Astrocyte (in vitro differentiated cells and primary cell): ENCODE data around the gene AP3B1. TPM values are rescaled to one million over a fixed set of nuclear protein-coding genes. Genes with fewer than 3 reads are reported as not detected.

Source experiments
- DNase-seq: peaks from one replicate; pipeline ENCODE4 v3.0.0-alpha.2; 2010; ENCODE audit warnings: low read depth
- FAIRE-seq: peaks from 2 replicates; lab custom pipeline; 2011; peaks lifted over from hg19 to GRCh38; lab: Jason Lieb, UNC
- H2AFZ ChIP-seq: 2 replicates; pipeline ENCODE4 v1.6.0; 2012; ENCODE audit warnings: low read depth, low read length, inconsistent platforms
- H3K27ac ChIP-seq: 2 replicates; pipeline ENCODE4 v1.5.1; 2011; ENCODE audit warnings: low read depth, low read length, inconsistent platforms
- H3K27me3 ChIP-seq: 2 replicates; pipeline ENCODE4 v1.6.0; 2011; ENCODE audit warnings: low read length, inconsistent platforms; ENCODE audit not compliant: insufficient read depth
- H3K36me3 ChIP-seq: 2 replicates; pipeline ENCODE4 v1.5.1; 2011; ENCODE audit warnings: low read length, inconsistent platforms; ENCODE audit not compliant: insufficient read depth
- H3K4me1 ChIP-seq: 2 replicates; pipeline ENCODE4 v1.5.1; 2011; ENCODE audit warnings: low read length, inconsistent platforms; ENCODE audit not compliant: insufficient read depth
- H3K4me2 ChIP-seq: 2 replicates; pipeline ENCODE4 v1.6.0; 2012; ENCODE audit warnings: low read length, inconsistent platforms
- H3K4me3 ChIP-seq: 2 replicates; pipeline ENCODE4 v1.5.1; 2011; ENCODE audit warnings: low read depth, mild to moderate bottlenecking, low read length, inconsistent platforms; ENCODE audit not compliant: insufficient read depth
- H3K79me2 ChIP-seq: 2 replicates; pipeline ENCODE4 v1.6.0; 2012; ENCODE audit warnings: mild to moderate bottlenecking, low read length, inconsistent platforms; ENCODE audit not compliant: insufficient read depth
- H3K9ac ChIP-seq: 2 replicates; pipeline ENCODE4 v1.6.0; 2012; ENCODE audit warnings: mild to moderate bottlenecking, low read length, inconsistent platforms
- H3K9me3 ChIP-seq: 2 replicates; pipeline ENCODE4 v1.5.1; 2012; ENCODE audit warnings: low read depth, mild to moderate bottlenecking, low read length, inconsistent platforms; ENCODE audit not compliant: insufficient read depth
- H4K20me1 ChIP-seq: 2 replicates; pipeline ENCODE4 v1.6.0; 2012; ENCODE audit warnings: low read length, inconsistent platforms; ENCODE audit not compliant: insufficient read depth
- H3K27ac Mint-ChIP-seq: one replicate; pipeline ENCODE4 v1.8.0; 2021; ENCODE audit warnings: mild to moderate bottlenecking, mixed read lengths; ENCODE audit not compliant: unreplicated experiment
- H3K27me3 Mint-ChIP-seq: one replicate; pipeline ENCODE4 v1.8.0; 2021; ENCODE audit warnings: low read depth, mixed read lengths; ENCODE audit not compliant: unreplicated experiment
- H3K36me3 Mint-ChIP-seq: one replicate; pipeline ENCODE4 v1.8.0; 2021; ENCODE audit warnings: low read depth, mixed read lengths; ENCODE audit not compliant: unreplicated experiment
- H3K4me1 Mint-ChIP-seq: one replicate; pipeline ENCODE4 v1.8.0; 2021; ENCODE audit warnings: low read depth, mixed read lengths; ENCODE audit not compliant: unreplicated experiment
- H3K4me3 Mint-ChIP-seq: one replicate; pipeline ENCODE4 v1.8.0; 2021; ENCODE audit warnings: mild to moderate bottlenecking, moderate library complexity, mixed read lengths; ENCODE audit not compliant: unreplicated experiment
- H3K9me3 Mint-ChIP-seq: one replicate; pipeline ENCODE4 v1.8.0; 2021; ENCODE audit warnings: mild to moderate bottlenecking, mixed read lengths; ENCODE audit not compliant: unreplicated experiment
- EZH2 ChIP-seq: IDR thresholded peaks from 2 replicates; pipeline ENCODE4 v1.6.1; 2012; ENCODE audit warnings: mild to moderate bottlenecking, low read length, inconsistent platforms; ENCODE audit not compliant: insufficient read depth
- total RNA-seq: library from RNA; stranded (reverse); gene quantifications from 2 replicates; pipeline ENCODE4 v1.2.1, GENCODE V29; 2021
- TF ChIP-seq, protein P1 (sequence below): IDR thresholded peaks from 2 replicates; pipeline ENCODE4 v1.5.1; 2011; ENCODE audit warnings: low read depth, mild to moderate bottlenecking, inconsistent platforms, low read length, moderate library complexity; ENCODE audit not compliant: insufficient read depth

The AP3B1 gene
- total RNA-seq, 1 donor from 2014 or later = 64.8 TPM

- DNase-seq (no peak), FAIRE-seq (no peak)
- TF ChIP-seq, protein P1, sequence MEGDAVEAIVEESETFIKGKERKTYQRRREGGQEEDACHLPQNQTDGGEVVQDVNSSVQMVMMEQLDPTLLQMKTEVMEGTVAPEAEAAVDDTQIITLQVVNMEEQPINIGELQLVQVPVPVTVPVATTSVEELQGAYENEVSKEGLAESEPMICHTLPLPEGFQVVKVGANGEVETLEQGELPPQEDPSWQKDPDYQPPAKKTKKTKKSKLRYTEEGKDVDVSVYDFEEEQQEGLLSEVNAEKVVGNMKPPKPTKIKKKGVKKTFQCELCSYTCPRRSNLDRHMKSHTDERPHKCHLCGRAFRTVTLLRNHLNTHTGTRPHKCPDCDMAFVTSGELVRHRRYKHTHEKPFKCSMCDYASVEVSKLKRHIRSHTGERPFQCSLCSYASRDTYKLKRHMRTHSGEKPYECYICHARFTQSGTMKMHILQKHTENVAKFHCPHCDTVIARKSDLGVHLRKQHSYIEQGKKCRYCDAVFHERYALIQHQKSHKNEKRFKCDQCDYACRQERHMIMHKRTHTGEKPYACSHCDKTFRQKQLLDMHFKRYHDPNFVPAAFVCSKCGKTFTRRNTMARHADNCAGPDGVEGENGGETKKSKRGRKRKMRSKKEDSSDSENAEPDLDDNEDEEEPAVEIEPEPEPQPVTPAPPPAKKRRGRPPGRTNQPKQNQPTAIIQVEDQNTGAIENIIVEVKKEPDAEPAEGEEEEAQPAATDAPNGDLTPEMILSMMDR = no peak
- no peak for TF ChIP-seq EZH2
- Histone ChIP-seq H3K27ac (no peak overlapping the region), H3K79me2 (no peaks in the 10 kb centered on the region), H3K27me3 (no peaks in the 10 kb centered on the region), H3K9me3 (no peaks in the 10 kb centered on the region), H3K4me3 (no peak overlapping the region), H4K20me1 (no peaks in the 10 kb centered on the region), H3K9ac (no peak overlapping the region), H3K36me3 (peaks cover 2% of the 10 kb centered on the region), H2AFZ (no peak overlapping the region), H3K4me2 (no peak overlapping the region), H3K4me1 (no peaks in the 10 kb centered on the region)
- Mint-ChIP-seq H3K36me3 (peaks cover 4% of the 10 kb centered on the region), H3K9me3 (no peaks in the 10 kb centered on the region), H3K4me1 (no peaks in the 10 kb centered on the region), H3K27me3 (no peaks in the 10 kb centered on the region), H3K4me3 (no peak overlapping the region), H3K27ac (no peak overlapping the region)
Measured at GRCh38 chr5:78109891-78110324, 184.6 kb downstream of the AP3B1 start.

DNA sequence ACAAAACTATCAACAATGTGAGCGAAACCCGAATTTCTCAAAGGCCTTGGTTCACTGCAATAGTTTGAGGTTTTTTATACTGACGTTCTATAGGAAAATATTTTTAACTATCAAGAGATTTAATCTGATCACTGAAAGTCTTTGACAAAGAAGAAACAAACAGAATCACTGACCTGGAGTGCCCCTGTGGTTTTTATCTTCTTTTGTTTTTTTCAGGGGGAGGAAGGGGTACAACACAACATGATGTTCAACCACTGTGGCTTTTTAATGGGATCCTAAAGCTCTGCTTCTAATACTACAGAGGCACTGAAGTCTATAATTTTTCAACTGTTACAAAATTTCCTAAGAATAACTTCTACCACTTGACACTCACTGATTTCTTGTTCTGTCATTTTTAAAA lies 185.9 kb downstream of the AP3B1 start:
- no peaks in the 10 kb centered on the region for H3K4me1 Mint-ChIP-seq
- H3K27ac Mint-ChIP-seq = no peak overlapping the region
- no peaks in the 10 kb centered on the region for H3K4me1 ChIP-seq
- TF ChIP-seq, protein P1 = no peak
- no peak for TF ChIP-seq EZH2
- H4K20me1 ChIP-seq = no peaks in the 10 kb centered on the region
- no peak overlapping the region for H3K27ac ChIP-seq
- no peak overlapping the region for H3K4me3 Mint-ChIP-seq
- FAIRE-seq = no peak
- H3K9me3 ChIP-seq = no peaks in the 10 kb centered on the region
- H3K4me2 ChIP-seq = no peak overlapping the region
- no peak overlapping the region for H3K9ac ChIP-seq
- no peak for DNase-seq
- no peak overlapping the region for H3K4me3 ChIP-seq
- no peak overlapping the region for H2AFZ ChIP-seq
- H3K9me3 Mint-ChIP-seq = no peaks in the 10 kb centered on the region
- no peaks in the 10 kb centered on the region for H3K36me3 ChIP-seq
- no peaks in the 10 kb centered on the region for H3K27me3 ChIP-seq
- H3K79me2 ChIP-seq = no peaks in the 10 kb centered on the region
- H3K36me3 Mint-ChIP-seq = peaks cover 4% of the 10 kb centered on the region
- no peaks in the 10 kb centered on the region for H3K27me3 Mint-ChIP-seq

GRCh38 chr5:78103232-78103918 lies 191.1 kb downstream of the AP3B1 start:
- H3K4me3 ChIP-seq = no peak overlapping the region

More at GRCh38 chr5:78103232-78103918, 191.1 kb downstream of the AP3B1 start:
- H3K27ac Mint-ChIP-seq = no peak overlapping the region
- no peak for FAIRE-seq
- no peaks in the 10 kb centered on the region for H3K27me3 Mint-ChIP-seq
- no peak overlapping the region for H2AFZ ChIP-seq
- no peak overlapping the region for H3K27ac ChIP-seq
- no peak for TF ChIP-seq EZH2
- TF ChIP-seq, protein P1 = no peak
- H3K4me2 ChIP-seq = no peak overlapping the region
- peaks cover 16% of the 10 kb centered on the region for H3K36me3 Mint-ChIP-seq
- H3K27me3 ChIP-seq = no peaks in the 10 kb centered on the region
- H4K20me1 ChIP-seq = no peaks in the 10 kb centered on the region
- DNase-seq = no peak
- H3K4me3 Mint-ChIP-seq = no peak overlapping the region
- peaks cover 4% of the 10 kb centered on the region for H3K4me1 Mint-ChIP-seq
- no peaks in the 10 kb centered on the region for H3K9me3 Mint-ChIP-seq
- H3K79me2 ChIP-seq = no peaks in the 10 kb centered on the region
- H3K4me1 ChIP-seq = no peaks in the 10 kb centered on the region
- H3K9ac ChIP-seq = no peak overlapping the region
- no peaks in the 10 kb centered on the region for H3K9me3 ChIP-seq
- peaks cover 3% of the 10 kb centered on the region for H3K36me3 ChIP-seq
